H1 (cell line): Measurements from ENCODE around the gene ELMO1. TPM values are rescaled to one million over a fixed set of nuclear protein-coding genes. Genes with fewer than 3 reads are reported as not detected.

Source experiments
- CTCF ChIA-PET: fragments of 300-600 bp; sonication (Branson Sonifier 250); formaldehyde crosslinking; loops from one replicate; lab custom pipeline; 2021; ENCODE audit not compliant: partially characterized antibody; lab: Charles Lee
- POLR2A ChIA-PET: fragments of 300-600 bp; sonication (Branson Sonifier 250); formaldehyde crosslinking; loops from one replicate; lab custom pipeline; 2021; ENCODE audit warnings: inconsistent platforms; ENCODE audit not compliant: partially characterized antibody; lab: Charles Lee
- DNase-seq, 2 experiments: peaks; one replicate each; pipeline versions ENCODE4 v3.0.0 to v3.0.0-alpha.2; 2010 to 2022; ENCODE audit warnings: low spot score in 2 of 2, low read depth in 1 of 2, mixed read lengths in 1 of 2
- FAIRE-seq: peaks from 2 replicates; lab custom pipeline; 2011; peaks lifted over from hg19 to GRCh38; lab: Jason Lieb, UNC
- H2AFZ ChIP-seq: 2 replicates; pipeline ENCODE4 v1.8.1; 2012; ENCODE audit warnings: low read length, inconsistent platforms
- H2AK5ac ChIP-seq: 2 replicates; pipeline ENCODE4 v1.6.1; 2013; ENCODE audit warnings: low read depth, low read length
- H2BK120ac ChIP-seq: replicated peaks from 2 replicates; pipeline ENCODE3; 2013; ENCODE audit warnings: low read depth, low read length, inconsistent platforms
- H2BK12ac ChIP-seq: 2 replicates; pipeline ENCODE4 v1.6.1; 2013; ENCODE audit warnings: low read depth, low read length
- H2BK15ac ChIP-seq: 2 replicates; pipeline ENCODE4 v1.6.1; 2013; ENCODE audit warnings: low read length
- H2BK20ac ChIP-seq: 2 replicates; pipeline ENCODE4 v1.6.1; 2013; ENCODE audit warnings: low read length
- H2BK5ac ChIP-seq: 2 replicates; pipeline ENCODE4 v1.6.1; 2013; ENCODE audit warnings: low read depth, low read length
- H3K14ac ChIP-seq: 2 replicates; pipeline ENCODE4 v1.6.1; 2013; ENCODE audit warnings: inconsistent platforms; ENCODE audit not compliant: insufficient read length
- H3K18ac ChIP-seq: 2 replicates; pipeline ENCODE4 v1.6.1; 2013; ENCODE audit warnings: low read length; ENCODE audit errors: extremely low read depth
- H3K23ac ChIP-seq: 2 replicates; pipeline ENCODE4 v1.6.1; 2013; ENCODE audit warnings: inconsistent platforms; ENCODE audit not compliant: insufficient read length
- H3K23me2 ChIP-seq: 2 replicates; pipeline ENCODE4 v1.6.1; 2013; ENCODE audit warnings: low read depth, low read length
- H3K27ac ChIP-seq: 2 replicates; pipeline ENCODE4 v1.6.1; 2011; ENCODE audit warnings: low read depth, low read length, inconsistent platforms
- H3K27me3 ChIP-seq, 4 experiments: replicated peaks in 1 of 4; 1 replicate in 1 of 4; 2 replicates in 3 of 4; pipeline versions ENCODE4 v1.6.1 to v1.8.1; 2011 to 2013; ENCODE audit warnings: low read length in 3 of 4, mild to moderate bottlenecking in 3 of 4, inconsistent platforms in 2 of 4, mixed read lengths in 2 of 4, moderate library complexity in 1 of 4; ENCODE audit not compliant: control insufficient read depth in 3 of 4, insufficient read depth in 3 of 4; ENCODE audit errors: extremely low read depth in 1 of 4
- H3K36me3 ChIP-seq, 4 experiments: 2 replicates each; pipeline versions ENCODE4 v1.6.1 to v1.8.1; 2011 to 2013; ENCODE audit warnings: mild to moderate bottlenecking in 4 of 4, low read length in 3 of 4, moderate library complexity in 2 of 4, control low read depth in 1 of 4, inconsistent platforms in 1 of 4; ENCODE audit not compliant: insufficient read depth in 4 of 4, control insufficient read depth in 2 of 4
- H3K4ac ChIP-seq: replicated peaks from 2 replicates; pipeline ENCODE3; 2013; ENCODE audit warnings: low read length, low read depth, mixed read lengths, inconsistent platforms; ENCODE audit not compliant: insufficient read length
- H3K4me1 ChIP-seq, 4 experiments: replicated peaks in 1 of 4; 1 replicate in 1 of 4; 2 replicates in 3 of 4; pipeline versions ENCODE4 v1.6.1 to v1.8.1; 2011 to 2013; ENCODE audit warnings: low read length in 3 of 4, inconsistent platforms in 2 of 4, mixed read lengths in 1 of 4; ENCODE audit not compliant: insufficient read depth in 4 of 4, control insufficient read depth in 3 of 4
- H3K4me2 ChIP-seq, 2 experiments: 2 replicates each; pipeline versions ENCODE4 v1.6.1 to v1.8.1; 2011 to 2013; ENCODE audit warnings: low read depth in 2 of 2, low read length in 2 of 2, control low read depth in 1 of 2, inconsistent platforms in 1 of 2, mild to moderate bottlenecking in 1 of 2; ENCODE audit not compliant: insufficient read depth in 1 of 2
- H3K4me3 ChIP-seq, 4 experiments: fragments of 200-600, 300-600 bp in 1 of 4; sonication (generic), shearing (Covaris generic), sonication (Bioruptor Twin) in 1 of 4; 2 replicates each; pipeline versions ENCODE4 v1.5.1 to v1.8.1; 2011 to 2016; ENCODE audit warnings: low read length in 4 of 4, low read depth in 3 of 4, control low read depth in 2 of 4, inconsistent platforms in 2 of 4, mild to moderate bottlenecking in 2 of 4, mixed read lengths in 1 of 4, moderate library complexity in 1 of 4; ENCODE audit not compliant: insufficient read depth in 2 of 4; ENCODE audit errors: extremely low read depth in 1 of 4
- H3K56ac ChIP-seq: replicated peaks from 2 replicates; pipeline ENCODE3; 2013; ENCODE audit warnings: low read depth, mild to moderate bottlenecking, mixed read lengths, low read length, inconsistent platforms; ENCODE audit not compliant: insufficient read length
- H3K79me1 ChIP-seq: 2 replicates; pipeline ENCODE4 v1.6.1; 2013; ENCODE audit warnings: low read depth, low read length, control low read depth
- H3K79me2 ChIP-seq, 2 experiments: 2 replicates each; pipeline versions ENCODE4 v1.6.1 to v1.8.1; 2012 to 2013; ENCODE audit warnings: low read length in 2 of 2, mild to moderate bottlenecking in 2 of 2, inconsistent platforms in 1 of 2; ENCODE audit not compliant: insufficient read depth in 2 of 2, control insufficient read depth in 1 of 2
- H3K9ac ChIP-seq, 4 experiments: replicated peaks in 1 of 4; 1 replicate in 1 of 4; 2 replicates in 3 of 4; pipeline versions ENCODE4 v1.6.1 to v1.8.1; 2011 to 2013; ENCODE audit warnings: low read depth in 3 of 4, low read length in 3 of 4, control low read depth in 2 of 4, mild to moderate bottlenecking in 2 of 4, moderate library complexity in 2 of 4, inconsistent platforms in 1 of 4; ENCODE audit errors: extremely low read depth in 1 of 4
- H3K9me3 ChIP-seq, 2 experiments: 2 replicates each; pipeline versions ENCODE4 v1.6.1 to v1.8.1; 2012 to 2013; ENCODE audit warnings: mild to moderate bottlenecking in 2 of 2, moderate library complexity in 2 of 2, control low read depth in 1 of 2, inconsistent platforms in 1 of 2, low read depth in 1 of 2, low read length in 1 of 2, mixed read lengths in 1 of 2; ENCODE audit not compliant: insufficient read depth in 2 of 2
- H4K20me1 ChIP-seq, 2 experiments: replicated peaks in 1 of 2; 2 replicates each; pipeline versions ENCODE3 to v1.8.1; 2011 to 2013; ENCODE audit warnings: inconsistent platforms in 2 of 2, low read length in 2 of 2, mild to moderate bottlenecking in 1 of 2; ENCODE audit not compliant: insufficient read depth in 2 of 2, control insufficient read depth in 1 of 2
- H4K5ac ChIP-seq: 2 replicates; pipeline ENCODE4 v1.6.1; 2013; ENCODE audit warnings: low read length, low read depth, mixed read lengths, inconsistent platforms; ENCODE audit not compliant: insufficient read length
- H4K8ac ChIP-seq: 2 replicates; pipeline ENCODE4 v1.8.0; 2013; ENCODE audit warnings: mild to moderate bottlenecking, moderate library complexity, low read length, inconsistent platforms; ENCODE audit not compliant: insufficient read depth; ENCODE audit errors: extremely low read depth
- H4K91ac ChIP-seq: replicated peaks from 2 replicates; pipeline ENCODE3; 2013; ENCODE audit warnings: low read length, mixed read lengths, inconsistent platforms; ENCODE audit not compliant: insufficient read length
- GABPA ChIP-seq: IDR thresholded peaks from 2 replicates; pipeline ENCODE4 v1.6.1; 2011; ENCODE audit warnings: mild to moderate bottlenecking, low read length, moderate library complexity, borderline replicate concordance; ENCODE audit not compliant: insufficient read depth
- WGBS, 2 experiments: shearing (Covaris generic) in 1 of 2; methylation state at CpG; one replicate each; pipeline versions ENCODE4 v1.1.6 to v1.1.7; 2013 to 2015; ENCODE audit warnings: low lambda C conversion rate in 2 of 2, mixed read lengths in 2 of 2, inconsistent platforms in 1 of 2, low coverage in 1 of 2, missing lambda C conversion rate in 1 of 2; ENCODE audit not compliant: insufficient replicate concordance in 2 of 2, insufficient coverage in 1 of 2, insufficient read length in 1 of 2; ENCODE audit errors: extremely low coverage in 1 of 2, missing lambda C conversion rate in 1 of 2; 5-methylcytosine and 5-hydroxymethylcytosine counted together
- polyA plus RNA-seq, 7 experiments: library from polyadenylated mRNA; depleted of rRNA in 3 of 7; stranded (reverse) in 5 of 7; unstranded in 2 of 7; fragments of >200 nt in 5 of 7; fragments of 200-250 nt in 2 of 7; gene quantifications; 1 replicate in 5 of 7; 2 replicates in 1 of 7; 4 replicates in 1 of 7; pipeline versions ENCODE4 v1.2.1 to v1.2.3, GENCODE V29; 2011 to 2013; ENCODE audit warnings: missing spikeins in 2 of 7, mixed read lengths in 2 of 7
- total RNA-seq: library from RNA; stranded (reverse); fragmentation: NEBNext Ultra II Directional; extraction: Animal tissue kit (Norgen Biotek cat#: 25700); gene quantifications from 2 replicates; pipeline ENCODE4 v1.2.1, GENCODE V29; 2021

ELMO1 gene
- total and polyA plus RNA-seq, 2 of the 8 experiments (the other 6 are each of a cell fraction or from before 2014, with no cell fraction given), result 18.4 to 21.0 TPM

DNA sequence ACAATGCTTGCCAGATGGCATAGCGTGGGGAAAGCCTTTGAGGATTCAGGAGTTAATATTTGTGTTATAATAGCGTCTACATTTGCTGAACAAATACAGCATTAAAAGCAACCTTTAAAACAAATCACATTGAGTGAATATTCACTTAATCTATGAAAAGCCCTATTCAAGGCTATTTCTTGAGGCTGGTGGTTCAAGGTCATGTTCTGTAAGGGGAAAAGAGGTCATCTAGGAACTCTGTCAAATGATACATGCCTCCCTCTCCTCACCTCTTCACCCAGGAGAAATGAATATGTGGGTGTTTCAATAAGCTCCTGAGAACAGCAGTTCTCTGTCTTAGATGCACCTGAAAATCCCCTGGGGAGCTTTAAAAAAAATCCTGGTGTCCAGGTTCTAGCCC, 303.0 kb downstream of the ELMO1 start:
- POLR2A ChIA-PET, result no interaction called here
- Histone ChIP-seq H3K56ac (no peak overlapping the region), H2BK15ac (no peak overlapping the region), H3K9me3 (no peaks in the 10 kb centered on the region), H3K9ac (no peak overlapping the region), H3K36me3 (no peaks in the 10 kb centered on the region), H2BK5ac (no peak overlapping the region), H2BK12ac (no peak overlapping the region), H3K79me2 (no peaks in the 10 kb centered on the region), H3K4me2 (no peak overlapping the region), H2AFZ (no peak overlapping the region), H2BK20ac (no peak overlapping the region), H4K20me1 (no peaks in the 10 kb centered on the region), H3K18ac (no peak overlapping the region), H4K91ac (no peak overlapping the region), H3K4ac (no peak overlapping the region), H3K14ac (no peak overlapping the region), H4K5ac (no peak overlapping the region), H2BK120ac (no peak overlapping the region), H2AK5ac (no peak overlapping the region), H3K4me3 (no peak overlapping the region), H3K27ac (no peak overlapping the region), H3K27me3 (no peaks in the 10 kb centered on the region), H3K23ac (no peak overlapping the region), H3K4me1 (no peaks in the 10 kb centered on the region), H4K8ac (no peak overlapping the region), H3K79me1 (no peaks in the 10 kb centered on the region), H3K23me2 (no peaks in the 10 kb centered on the region)
- CTCF ChIA-PET, result interaction anchor here (0.7 to 1.7 kb wide), 2 partner anchors 12 to 159 kb away, joined by 3 to 4 read pairs; no protein-coding TSS in a partner anchor
- DNase-seq (no peak), FAIRE-seq (no peak)
- WGBS, 2 experiments, result 87% methylated on average over 2 of the region's 2 CpGs; no CpG with 5 or more reads in 1 of the 2 experiments
- TF ChIP-seq GABPA, result no peak
